Right ventricle myocardium superior (tissue), 1 donor: Measurements from ENCODE around the gene RPS4Y2. TPM values are rescaled to one million over a fixed set of nuclear protein-coding genes. Genes with fewer than 3 reads are reported as not detected.
A peak's percentile ranks its signal among the peaks of the same experiment; 100 is the strongest.

ENCODE experiments used
- ATAC-seq: fragments of 200-7000 bp; cut with Tn5 transposase; one replicate; pipeline ENCODE4 v1.9.1; 2020; ENCODE audit warnings: mild to moderate bottlenecking; ENCODE audit not compliant: poor library complexity
- DNase-seq: peaks from one replicate; pipeline ENCODE4 v3.0.0-alpha.2; 2020
- intact Hi-C: fragments of 100-400 bp; cut with DNase I; formaldehyde crosslinking; loops from one replicate; pipeline ENCODE4 v1.11.2; 2022
- long read RNA-seq: library from polyadenylated mRNA; unstranded; transcript quantifications from one replicate; pipeline ENCODE4 v2.0.0, GENCODE V29; 2021
- total RNA-seq: library from RNA; stranded (reverse); fragmentation: NEBNext Ultra II Directional; extraction: Animal tissue kit (Norgen Biotek cat#: 25700); gene quantifications from one replicate; pipeline ENCODE4 v1.2.1, GENCODE V29; 2021
- donor health status: DM: no; HTN: yes; CAD: no; lungs with severe emphysema.

The RPS4Y2 gene
- not detected for total RNA-seq
- long read RNA-seq: 0 reads

GRCh38 chrY:20755808-20756207 lies at the start of gene RPS4Y2:
RPS4Y2 (plus strand) TSS chrY:20756108; CDS start chrY:20756164, 56 bp downstream.
- ATAC-seq: no peak
- intact Hi-C loops: no loop called here
- DNase-seq: no peak

- no peak for DNase-seq
- intact Hi-C loops: no loop called here
- ATAC-seq: no peak
These were observed 41.5 kb upstream of the RPS4Y2 start for GRCh38 chrY:20714391-20714790.

GRCh38 chrY:20726184-20726907 lies 29.6 kb upstream of the RPS4Y2 start:
- intact Hi-C loops: no loop called here
- ATAC-seq: no peak
- no peak for DNase-seq

- intact Hi-C loops: loop anchor here (10.0 kb wide), 1 partner anchor 180 kb away; no protein-coding TSS in a partner anchor
- no peak for ATAC-seq
- no peak for DNase-seq
These were observed 20.7 kb upstream of the RPS4Y2 start for GRCh38 chrY:20735200-20735599.

- DNase-seq: no peak
- intact Hi-C loops: loop anchor here (10.0 kb wide), 2 partner anchors 185 to 1305 kb away; no protein-coding TSS in a partner anchor
- ATAC-seq: no peak
These were observed 16.1 kb upstream of the RPS4Y2 start for GRCh38 chrY:20739806-20740205.

- DNase-seq (peak; percentile 48), ATAC-seq (peak; percentile 83)
- intact Hi-C loops: loop anchor here (10.0 kb wide), 1 partner anchor 1306 kb away; no protein-coding TSS in a partner anchor
These were observed 15.3 kb upstream of the RPS4Y2 start for GRCh38 chrY:20740609-20741008.

GRCh38 chrY:20745060-20745459 lies 10.8 kb upstream of the RPS4Y2 start:
- intact Hi-C loops: loop anchor here (10.0 kb wide), 1 partner anchor 1310 kb away; no protein-coding TSS in a partner anchor
- no peak for DNase-seq
- ATAC-seq: no peak

- no peak for ATAC-seq
- no peak for DNase-seq
- intact Hi-C loops: loop anchor here (10.0 kb wide), 1 partner anchor 1312 kb away; no protein-coding TSS in a partner anchor
These were observed 9.0 kb upstream of the RPS4Y2 start for GRCh38 chrY:20746919-20747318.

- no peak for DNase-seq
- no peak for ATAC-seq
- intact Hi-C loops: no loop called here
These were observed 8.0 kb downstream of the RPS4Y2 start for GRCh38 chrY:20763869-20764268.

- intact Hi-C loops: no loop called here
- ATAC-seq (no peak), DNase-seq (no peak)
These were observed 9.2 kb downstream of the RPS4Y2 start for GRCh38 chrY:20765117-20765516.

- DNase-seq (no peak), ATAC-seq (no peak)
- intact Hi-C loops: no loop called here
These were observed 14.8 kb downstream of the RPS4Y2 start for GRCh38 chrY:20770755-20771154.

- ATAC-seq: no peak
- intact Hi-C loops: no loop called here
- no peak for DNase-seq
These were observed 20.2 kb downstream of the RPS4Y2 start for GRCh38 chrY:20776104-20776503.

- intact Hi-C loops: no loop called here
- peak; percentile 67 for ATAC-seq
- DNase-seq: no peak
These were observed 24.3 kb downstream of the RPS4Y2 start for GRCh38 chrY:20780104-20780654.

- no peak for ATAC-seq
- intact Hi-C loops: no loop called here
These were observed 24.9 kb downstream of the RPS4Y2 start for GRCh38 chrY:20780776-20781175.

GRCh38 chrY:20781408-20781807 lies 25.5 kb downstream of the RPS4Y2 start:
- intact Hi-C loops: no loop called here
- DNase-seq (no peak), ATAC-seq (no peak)

More at GRCh38 chrY:20780776-20781175, 24.9 kb downstream of the RPS4Y2 start:
- DNase-seq: no peak

GRCh38 chrY:20784965-20785364 lies 29.1 kb downstream of the RPS4Y2 start:
- DNase-seq (no peak), ATAC-seq (no peak)
- intact Hi-C loops: no loop called here

GRCh38 chrY:20787076-20787475 lies 31.2 kb downstream of the RPS4Y2 start:
- DNase-seq (no peak), ATAC-seq (no peak)
- intact Hi-C loops: no loop called here

- ATAC-seq (no peak), DNase-seq (no peak)
- intact Hi-C loops: no loop called here
These were observed 42.6 kb downstream of the RPS4Y2 start for GRCh38 chrY:20798351-20799049.

GRCh38 chrY:20802659-20803058 lies 46.8 kb downstream of the RPS4Y2 start:
- ATAC-seq (no peak), DNase-seq (no peak)
- intact Hi-C loops: no loop called here

- ATAC-seq (no peak), DNase-seq (no peak)
- intact Hi-C loops: no loop called here
These were observed 50.3 kb downstream of the RPS4Y2 start for GRCh38 chrY:20806243-20806642.
